OCI-LY7 (cell line): ENCODE results near the gene OR52W1. TPM values are rescaled to one million over a fixed set of nuclear protein-coding genes. Genes with fewer than 3 reads are reported as not detected.

Source experiments
- BruUV-seq: library from RNA; stranded (reverse); fragments of 400-500 nt; replicated peaks from 2 replicates; lab custom pipeline; 2021; lab: Mats Ljungman, UMichigan
- CTCF ChIA-PET: fragments of 300-600 bp; sonication (Branson Sonifier 250); formaldehyde crosslinking; loops from one replicate; lab custom pipeline; 2022; ENCODE audit warnings: antibody characterized with exemption; ENCODE audit not compliant: unreplicated experiment; lab: Charles Lee
- POLR2A ChIA-PET: fragments of 300-600 bp; sonication (Branson Sonifier 250); formaldehyde crosslinking; loops from one replicate; lab custom pipeline; 2022; ENCODE audit warnings: antibody characterized with exemption; lab: Charles Lee
- DNase-seq: peaks from one replicate; pipeline ENCODE4 v3.0.0-alpha.2; 2015; ENCODE audit warnings: low spot score
- H2AFZ ChIP-seq: fragments of 200-600 bp; sonication (generic), shearing (Covaris generic); 2 replicates; pipeline ENCODE4 v1.6.1; 2014; ENCODE audit warnings: mild to moderate bottlenecking, antibody characterized with exemption, low read length, moderate library complexity
- H3K27ac ChIP-seq: fragments of 200-600 bp; sonication (generic); 2 replicates; pipeline ENCODE4 v1.5.1; 2014; ENCODE audit warnings: mixed run types, low read depth, mild to moderate bottlenecking, moderate library complexity, low read length, inconsistent platforms; ENCODE audit not compliant: poor library complexity, severe bottlenecking
- H3K36me3 ChIP-seq: fragments of 200-600 bp; sonication (generic); 2 replicates; pipeline ENCODE4 v1.6.1; 2014; ENCODE audit warnings: mild to moderate bottlenecking, antibody characterized with exemption, low read length, moderate library complexity, mixed read lengths; ENCODE audit not compliant: insufficient read depth
- H3K4me1 ChIP-seq: fragments of 200-600 bp; sonication (generic); 2 replicates; pipeline ENCODE4 v1.5.1; 2014; ENCODE audit warnings: mild to moderate bottlenecking, low read length; ENCODE audit not compliant: insufficient read depth, poor library complexity, severe bottlenecking
- H3K4me2 ChIP-seq: fragments of 200-600 bp; sonication (generic); 2 replicates; pipeline ENCODE4 v1.6.1; 2014; ENCODE audit warnings: mild to moderate bottlenecking, low read length
- H3K4me3 ChIP-seq: fragments of 200-600 bp; sonication (generic); 2 replicates; pipeline ENCODE4 v1.5.1; 2014; ENCODE audit warnings: mild to moderate bottlenecking, low read depth, low read length; ENCODE audit not compliant: poor library complexity, severe bottlenecking
- H3K79me2 ChIP-seq: fragments of 200-600 bp; sonication (generic); 2 replicates; pipeline ENCODE4 v1.6.1; 2016; ENCODE audit warnings: low read depth, mild to moderate bottlenecking, low read length, moderate library complexity, mixed read lengths; ENCODE audit not compliant: insufficient read depth
- H3K9me2 ChIP-seq: fragments of 200-600 bp; sonication (generic); 2 replicates; pipeline ENCODE4 v1.6.1; 2016; ENCODE audit warnings: mild to moderate bottlenecking, low read length, mixed read lengths; ENCODE audit not compliant: insufficient read depth
- H3K9me3 ChIP-seq: fragments of 200-600 bp; sonication (generic); 2 replicates; pipeline ENCODE4 v1.6.1; 2014; ENCODE audit warnings: mild to moderate bottlenecking, mixed run types, low read length, mixed read lengths
- H4K20me1 ChIP-seq: fragments of 200-600 bp; sonication (generic); 2 replicates; pipeline ENCODE4 v1.6.1; 2014; ENCODE audit warnings: mild to moderate bottlenecking, antibody characterized with exemption, low read length, moderate library complexity, mixed read lengths; ENCODE audit not compliant: insufficient read depth
- EZH2phosphoT487 ChIP-seq: fragments of 200-600 bp; sonication (generic); IDR thresholded peaks from 2 replicates; pipeline ENCODE4 v1.6.1; 2018; ENCODE audit warnings: low read depth, borderline replicate concordance, mild to moderate bottlenecking, mixed run types, antibody characterized with exemption, low read length, moderate library complexity, mixed read lengths
- intact Hi-C: fragments of 100-400 bp; cut with micrococcal nuclease; formaldehyde crosslinking; loops from one replicate; pipeline ENCODE4 v1.10.0; 2022; ENCODE audit not compliant: unreplicated experiment
- total RNA-seq, 2 experiments: library from RNA; depleted of rRNA in 1 of 2; stranded (reverse); fragments of >200 nt in 1 of 2; shearing (Covaris generic) in 1 of 2; gene quantifications; 2 replicates each; pipeline ENCODE4 v1.2.3, GENCODE V29; 2014 to 2022
- TF ChIP-seq, protein P1 (sequence below): fragments of 200-600 bp; sonication (generic); conservative IDR thresholded peaks from 2 replicates; pipeline ENCODE4 v1.5.1; 2014; ENCODE audit warnings: mild to moderate bottlenecking, antibody characterized with exemption, low read length, moderate library complexity, mixed read lengths

Gene OR52W1
- total RNA-seq, 2 experiments from 2014 or later: not detected

DNA sequence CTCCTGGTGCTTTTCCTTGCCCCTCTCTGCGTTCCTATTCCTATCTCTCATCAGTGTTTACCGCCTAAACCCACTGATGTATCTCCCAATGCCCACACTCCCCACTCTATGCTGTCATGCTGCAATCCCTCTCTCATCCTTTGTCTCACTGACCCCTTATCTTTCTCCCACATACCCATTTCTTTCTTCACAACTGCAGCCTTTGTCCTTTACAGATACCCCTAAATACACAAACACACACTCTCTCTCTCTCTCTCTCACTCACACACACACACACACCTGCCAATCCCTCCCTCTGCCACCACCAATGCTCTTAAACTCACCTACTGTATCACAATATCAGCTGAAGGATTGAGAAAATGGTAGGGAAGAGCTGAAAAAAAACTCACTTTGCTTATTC is 23.6 kb upstream of the OR52W1 start:
- Histone ChIP-seq H3K36me3 (no peaks in the 10 kb centered on the region), H3K4me3 (no peak overlapping the region), H4K20me1 (no peaks in the 10 kb centered on the region), H3K27ac (no peak overlapping the region), H3K9me2 (no peaks in the 10 kb centered on the region), H3K4me2 (no peak overlapping the region), H3K9me3 (no peaks in the 10 kb centered on the region), H3K79me2 (no peaks in the 10 kb centered on the region), H2AFZ (no peak overlapping the region), H3K4me1 (no peaks in the 10 kb centered on the region)
- TF ChIP-seq, protein P1, sequence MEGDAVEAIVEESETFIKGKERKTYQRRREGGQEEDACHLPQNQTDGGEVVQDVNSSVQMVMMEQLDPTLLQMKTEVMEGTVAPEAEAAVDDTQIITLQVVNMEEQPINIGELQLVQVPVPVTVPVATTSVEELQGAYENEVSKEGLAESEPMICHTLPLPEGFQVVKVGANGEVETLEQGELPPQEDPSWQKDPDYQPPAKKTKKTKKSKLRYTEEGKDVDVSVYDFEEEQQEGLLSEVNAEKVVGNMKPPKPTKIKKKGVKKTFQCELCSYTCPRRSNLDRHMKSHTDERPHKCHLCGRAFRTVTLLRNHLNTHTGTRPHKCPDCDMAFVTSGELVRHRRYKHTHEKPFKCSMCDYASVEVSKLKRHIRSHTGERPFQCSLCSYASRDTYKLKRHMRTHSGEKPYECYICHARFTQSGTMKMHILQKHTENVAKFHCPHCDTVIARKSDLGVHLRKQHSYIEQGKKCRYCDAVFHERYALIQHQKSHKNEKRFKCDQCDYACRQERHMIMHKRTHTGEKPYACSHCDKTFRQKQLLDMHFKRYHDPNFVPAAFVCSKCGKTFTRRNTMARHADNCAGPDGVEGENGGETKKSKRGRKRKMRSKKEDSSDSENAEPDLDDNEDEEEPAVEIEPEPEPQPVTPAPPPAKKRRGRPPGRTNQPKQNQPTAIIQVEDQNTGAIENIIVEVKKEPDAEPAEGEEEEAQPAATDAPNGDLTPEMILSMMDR: no peak
- TF ChIP-seq EZH2phosphoT487: no peak
- intact Hi-C loops: no loop called here
- no peak for DNase-seq
- ChIA-PET POLR2A (interaction anchor here (0.6 kb wide), 1 partner anchor 1454 kb away, joined by 3 read pairs; no protein-coding TSS in a partner anchor), CTCF (no interaction called here)
- no TSS peak for BruUV-seq

DNA sequence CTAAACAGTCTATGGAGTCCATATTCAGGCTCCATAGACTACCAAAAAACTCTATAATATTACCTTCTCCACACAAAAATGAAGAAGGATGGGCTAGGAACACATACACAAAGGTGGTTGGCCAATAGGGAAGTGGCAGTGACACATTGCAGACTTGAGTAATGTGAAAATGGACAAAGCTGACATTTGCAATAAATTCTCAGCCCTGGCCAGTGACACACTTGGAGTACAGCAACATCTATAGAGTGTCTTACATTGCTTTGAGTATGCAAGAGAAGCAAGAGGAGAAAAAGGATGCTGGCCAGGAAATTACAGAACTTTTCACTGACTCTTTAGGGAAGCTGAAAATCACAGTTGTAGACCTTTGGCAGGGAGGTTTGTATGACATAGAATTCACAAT is 7.3 kb upstream of the OR52W1 start:
- intact Hi-C loops: no loop called here
- no TSS peak for BruUV-seq

DNA sequence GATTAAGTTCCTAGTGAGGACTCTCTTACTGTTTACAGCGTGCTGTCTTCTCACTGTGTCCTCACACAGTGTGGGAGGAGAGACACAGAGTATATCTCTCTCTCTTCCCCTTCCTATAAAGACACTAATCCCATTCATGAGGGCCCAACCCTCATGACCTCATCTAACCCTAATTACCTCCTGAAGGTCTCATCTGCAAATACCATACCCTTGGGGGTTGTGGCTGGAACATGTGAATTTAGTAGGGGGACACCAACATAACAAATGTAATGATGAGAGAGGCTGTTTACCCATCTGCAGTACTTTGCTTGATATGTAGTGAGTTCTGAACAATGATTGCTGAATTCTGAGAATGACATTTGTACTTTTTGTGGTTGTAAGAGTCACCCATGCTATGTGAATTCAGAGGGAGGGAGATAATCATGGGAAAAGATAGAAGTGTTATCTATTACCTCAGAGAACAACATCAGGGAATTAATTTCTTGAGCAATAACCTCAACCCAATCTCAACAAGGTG is 4.9 kb upstream of the OR52W1 start:
- Histone ChIP-seq H2AFZ (no peak overlapping the region), H3K79me2 (no peaks in the 10 kb centered on the region), H3K36me3 (no peaks in the 10 kb centered on the region), H3K4me3 (no peak overlapping the region), H3K27ac (no peak overlapping the region), H4K20me1 (no peaks in the 10 kb centered on the region), H3K4me2 (no peak overlapping the region), H3K4me1 (no peaks in the 10 kb centered on the region), H3K9me2 (no peaks in the 10 kb centered on the region), H3K9me3 (no peaks in the 10 kb centered on the region)
- CTCF ChIA-PET: no interaction called here
- POLR2A ChIA-PET: no interaction called here
- BruUV-seq: no TSS peak
- no peak for DNase-seq
- intact Hi-C loops: no loop called here
- TF ChIP-seq EZH2phosphoT487: no peak
- TF ChIP-seq, protein P1: no peak

More for the DNA sequence above, 7.3 kb upstream of the OR52W1 start:
- H3K4me2 ChIP-seq: no peak overlapping the region
- H3K36me3 ChIP-seq: no peaks in the 10 kb centered on the region
- no peaks in the 10 kb centered on the region for H4K20me1 ChIP-seq
- no peaks in the 10 kb centered on the region for H3K4me1 ChIP-seq
- H3K4me3 ChIP-seq: no peak overlapping the region
- no peak overlapping the region for H3K27ac ChIP-seq
- H3K9me2 ChIP-seq: no peaks in the 10 kb centered on the region
- no peaks in the 10 kb centered on the region for H3K79me2 ChIP-seq
- TF ChIP-seq EZH2phosphoT487: no peak
- TF ChIP-seq, protein P1: no peak
- ChIA-PET POLR2A (interaction anchor here (0.5 to 1.1 kb wide), 4 partner anchors 12 to 1792 kb away, joined by 3 read pairs; no protein-coding TSS in a partner anchor), CTCF (no interaction called here)
- no peak for DNase-seq
- no peak overlapping the region for H2AFZ ChIP-seq
- no peaks in the 10 kb centered on the region for H3K9me3 ChIP-seq
